H1 (cell line): Measurements from ENCODE around the gene GPATCH2. TPM values are rescaled to one million over a fixed set of nuclear protein-coding genes. Genes with fewer than 3 reads are reported as not detected.

Experiments
- CTCF ChIA-PET: fragments of 300-600 bp; sonication (Branson Sonifier 250); formaldehyde crosslinking; loops from one replicate; lab custom pipeline; 2021; ENCODE audit not compliant: partially characterized antibody; lab: Charles Lee
- POLR2A ChIA-PET: fragments of 300-600 bp; sonication (Branson Sonifier 250); formaldehyde crosslinking; loops from one replicate; lab custom pipeline; 2021; ENCODE audit warnings: inconsistent platforms; ENCODE audit not compliant: partially characterized antibody; lab: Charles Lee
- DNase-seq, 2 experiments: peaks; one replicate each; pipeline versions ENCODE4 v3.0.0 to v3.0.0-alpha.2; 2010 to 2022; ENCODE audit warnings: low spot score in 2 of 2, low read depth in 1 of 2, mixed read lengths in 1 of 2
- FAIRE-seq: peaks from 2 replicates; lab custom pipeline; 2011; peaks lifted over from hg19 to GRCh38; lab: Jason Lieb, UNC
- H2AFZ ChIP-seq: 2 replicates; pipeline ENCODE4 v1.8.1; 2012; ENCODE audit warnings: low read length, inconsistent platforms
- H2AK5ac ChIP-seq: 2 replicates; pipeline ENCODE4 v1.6.1; 2013; ENCODE audit warnings: low read depth, low read length
- H2BK120ac ChIP-seq: replicated peaks from 2 replicates; pipeline ENCODE3; 2013; ENCODE audit warnings: low read depth, low read length, inconsistent platforms
- H2BK12ac ChIP-seq: 2 replicates; pipeline ENCODE4 v1.6.1; 2013; ENCODE audit warnings: low read depth, low read length
- H2BK15ac ChIP-seq: 2 replicates; pipeline ENCODE4 v1.6.1; 2013; ENCODE audit warnings: low read length
- H2BK20ac ChIP-seq: 2 replicates; pipeline ENCODE4 v1.6.1; 2013; ENCODE audit warnings: low read length
- H2BK5ac ChIP-seq: 2 replicates; pipeline ENCODE4 v1.6.1; 2013; ENCODE audit warnings: low read depth, low read length
- H3K14ac ChIP-seq: 2 replicates; pipeline ENCODE4 v1.6.1; 2013; ENCODE audit warnings: inconsistent platforms; ENCODE audit not compliant: insufficient read length
- H3K18ac ChIP-seq: 2 replicates; pipeline ENCODE4 v1.6.1; 2013; ENCODE audit warnings: low read length; ENCODE audit errors: extremely low read depth
- H3K23ac ChIP-seq: 2 replicates; pipeline ENCODE4 v1.6.1; 2013; ENCODE audit warnings: inconsistent platforms; ENCODE audit not compliant: insufficient read length
- H3K23me2 ChIP-seq: 2 replicates; pipeline ENCODE4 v1.6.1; 2013; ENCODE audit warnings: low read depth, low read length
- H3K27ac ChIP-seq: 2 replicates; pipeline ENCODE4 v1.6.1; 2011; ENCODE audit warnings: low read depth, low read length, inconsistent platforms
- H3K27me3 ChIP-seq, 4 experiments: replicated peaks in 1 of 4; 1 replicate in 1 of 4; 2 replicates in 3 of 4; pipeline versions ENCODE4 v1.6.1 to v1.8.1; 2011 to 2013; ENCODE audit warnings: low read length in 3 of 4, mild to moderate bottlenecking in 3 of 4, inconsistent platforms in 2 of 4, mixed read lengths in 2 of 4, moderate library complexity in 1 of 4; ENCODE audit not compliant: control insufficient read depth in 3 of 4, insufficient read depth in 3 of 4; ENCODE audit errors: extremely low read depth in 1 of 4
- H3K36me3 ChIP-seq, 4 experiments: 2 replicates each; pipeline versions ENCODE4 v1.6.1 to v1.8.1; 2011 to 2013; ENCODE audit warnings: mild to moderate bottlenecking in 4 of 4, low read length in 3 of 4, moderate library complexity in 2 of 4, control low read depth in 1 of 4, inconsistent platforms in 1 of 4; ENCODE audit not compliant: insufficient read depth in 4 of 4, control insufficient read depth in 2 of 4
- H3K4ac ChIP-seq: replicated peaks from 2 replicates; pipeline ENCODE3; 2013; ENCODE audit warnings: low read length, low read depth, mixed read lengths, inconsistent platforms; ENCODE audit not compliant: insufficient read length
- H3K4me1 ChIP-seq, 4 experiments: replicated peaks in 1 of 4; 1 replicate in 1 of 4; 2 replicates in 3 of 4; pipeline versions ENCODE4 v1.6.1 to v1.8.1; 2011 to 2013; ENCODE audit warnings: low read length in 3 of 4, inconsistent platforms in 2 of 4, mixed read lengths in 1 of 4; ENCODE audit not compliant: insufficient read depth in 4 of 4, control insufficient read depth in 3 of 4
- H3K4me2 ChIP-seq, 2 experiments: 2 replicates each; pipeline versions ENCODE4 v1.6.1 to v1.8.1; 2011 to 2013; ENCODE audit warnings: low read depth in 2 of 2, low read length in 2 of 2, control low read depth in 1 of 2, inconsistent platforms in 1 of 2, mild to moderate bottlenecking in 1 of 2; ENCODE audit not compliant: insufficient read depth in 1 of 2
- H3K4me3 ChIP-seq, 4 experiments: fragments of 200-600, 300-600 bp in 1 of 4; sonication (generic), shearing (Covaris generic), sonication (Bioruptor Twin) in 1 of 4; 2 replicates each; pipeline versions ENCODE4 v1.5.1 to v1.8.1; 2011 to 2016; ENCODE audit warnings: low read length in 4 of 4, low read depth in 3 of 4, control low read depth in 2 of 4, inconsistent platforms in 2 of 4, mild to moderate bottlenecking in 2 of 4, mixed read lengths in 1 of 4, moderate library complexity in 1 of 4; ENCODE audit not compliant: insufficient read depth in 2 of 4; ENCODE audit errors: extremely low read depth in 1 of 4
- H3K56ac ChIP-seq: replicated peaks from 2 replicates; pipeline ENCODE3; 2013; ENCODE audit warnings: low read depth, mild to moderate bottlenecking, mixed read lengths, low read length, inconsistent platforms; ENCODE audit not compliant: insufficient read length
- H3K79me1 ChIP-seq: 2 replicates; pipeline ENCODE4 v1.6.1; 2013; ENCODE audit warnings: low read depth, low read length, control low read depth
- H3K79me2 ChIP-seq, 2 experiments: 2 replicates each; pipeline versions ENCODE4 v1.6.1 to v1.8.1; 2012 to 2013; ENCODE audit warnings: low read length in 2 of 2, mild to moderate bottlenecking in 2 of 2, inconsistent platforms in 1 of 2; ENCODE audit not compliant: insufficient read depth in 2 of 2, control insufficient read depth in 1 of 2
- H3K9ac ChIP-seq, 4 experiments: replicated peaks in 1 of 4; 1 replicate in 1 of 4; 2 replicates in 3 of 4; pipeline versions ENCODE4 v1.6.1 to v1.8.1; 2011 to 2013; ENCODE audit warnings: low read depth in 3 of 4, low read length in 3 of 4, control low read depth in 2 of 4, mild to moderate bottlenecking in 2 of 4, moderate library complexity in 2 of 4, inconsistent platforms in 1 of 4; ENCODE audit errors: extremely low read depth in 1 of 4
- H3K9me3 ChIP-seq, 2 experiments: 2 replicates each; pipeline versions ENCODE4 v1.6.1 to v1.8.1; 2012 to 2013; ENCODE audit warnings: mild to moderate bottlenecking in 2 of 2, moderate library complexity in 2 of 2, control low read depth in 1 of 2, inconsistent platforms in 1 of 2, low read depth in 1 of 2, low read length in 1 of 2, mixed read lengths in 1 of 2; ENCODE audit not compliant: insufficient read depth in 2 of 2
- H4K20me1 ChIP-seq, 2 experiments: replicated peaks in 1 of 2; 2 replicates each; pipeline versions ENCODE3 to v1.8.1; 2011 to 2013; ENCODE audit warnings: inconsistent platforms in 2 of 2, low read length in 2 of 2, mild to moderate bottlenecking in 1 of 2; ENCODE audit not compliant: insufficient read depth in 2 of 2, control insufficient read depth in 1 of 2
- H4K5ac ChIP-seq: 2 replicates; pipeline ENCODE4 v1.6.1; 2013; ENCODE audit warnings: low read length, low read depth, mixed read lengths, inconsistent platforms; ENCODE audit not compliant: insufficient read length
- H4K8ac ChIP-seq: 2 replicates; pipeline ENCODE4 v1.8.0; 2013; ENCODE audit warnings: mild to moderate bottlenecking, moderate library complexity, low read length, inconsistent platforms; ENCODE audit not compliant: insufficient read depth; ENCODE audit errors: extremely low read depth
- H4K91ac ChIP-seq: replicated peaks from 2 replicates; pipeline ENCODE3; 2013; ENCODE audit warnings: low read length, mixed read lengths, inconsistent platforms; ENCODE audit not compliant: insufficient read length
- JUND ChIP-seq: IDR thresholded peaks from 2 replicates; pipeline ENCODE4 v1.6.1; 2011; ENCODE audit warnings: mild to moderate bottlenecking, improper control_type of control experiment, low read length
- MAFK ChIP-seq: IDR thresholded peaks from 2 replicates; pipeline ENCODE4 v1.6.1; 2012; ENCODE audit warnings: low read depth, mild to moderate bottlenecking, improper control_type of control experiment, low read length
- NANOG ChIP-seq: IDR thresholded peaks from 2 replicates; pipeline ENCODE4 v1.6.1; 2011; ENCODE audit warnings: low read length, low read depth, mild to moderate bottlenecking, inconsistent platforms; ENCODE audit not compliant: insufficient read depth, poor library complexity, severe bottlenecking
- NRF1 ChIP-seq: IDR thresholded peaks from 2 replicates; pipeline ENCODE4 v1.6.1; 2011; ENCODE audit warnings: mild to moderate bottlenecking, low read depth, low read length, improper control_type of control experiment
- SIN3A ChIP-seq, 2 experiments: IDR thresholded peaks in 1 of 2; conservative IDR thresholded peaks in 1 of 2; 2 replicates each; pipeline ENCODE4 v1.6.1; 2011 to 2012; ENCODE audit warnings: low read length in 2 of 2, improper control_type of control experiment in 1 of 2, low read depth in 1 of 2, mild to moderate bottlenecking in 1 of 2
- SRF ChIP-seq: IDR thresholded peaks from 2 replicates; pipeline ENCODE4 v1.6.1; 2011; ENCODE audit warnings: mild to moderate bottlenecking, low read depth, low read length, moderate library complexity
- SUZ12 ChIP-seq: fragments of 200-600 bp; sonication (generic); IDR thresholded peaks from 2 replicates; pipeline ENCODE4 v1.6.1; 2012; ENCODE audit warnings: mild to moderate bottlenecking, inconsistent platforms, low read length, moderate library complexity, mixed read lengths
- TAF1 ChIP-seq: IDR thresholded peaks from 2 replicates; pipeline ENCODE4 v1.6.1; 2011; ENCODE audit warnings: mild to moderate bottlenecking, low read depth, low read length
- TAF7 ChIP-seq: optimal IDR thresholded peaks from 2 replicates; pipeline ENCODE3; 2011; ENCODE audit warnings: low read depth, mild to moderate bottlenecking, inconsistent platforms, low read length, moderate library complexity, borderline replicate concordance
- TBP ChIP-seq: IDR thresholded peaks from 2 replicates; pipeline ENCODE4 v1.6.1; 2011; ENCODE audit warnings: low read depth, low read length, improper control_type of control experiment
- WGBS, 2 experiments: shearing (Covaris generic) in 1 of 2; methylation state at CpG; one replicate each; pipeline versions ENCODE4 v1.1.6 to v1.1.7; 2013 to 2015; ENCODE audit warnings: low lambda C conversion rate in 2 of 2, mixed read lengths in 2 of 2, inconsistent platforms in 1 of 2, low coverage in 1 of 2, missing lambda C conversion rate in 1 of 2; ENCODE audit not compliant: insufficient replicate concordance in 2 of 2, insufficient coverage in 1 of 2, insufficient read length in 1 of 2; ENCODE audit errors: extremely low coverage in 1 of 2, missing lambda C conversion rate in 1 of 2; 5-methylcytosine and 5-hydroxymethylcytosine counted together
- polyA plus RNA-seq, 7 experiments: library from polyadenylated mRNA; depleted of rRNA in 3 of 7; stranded (reverse) in 5 of 7; unstranded in 2 of 7; fragments of >200 nt in 5 of 7; fragments of 200-250 nt in 2 of 7; gene quantifications; 1 replicate in 5 of 7; 2 replicates in 1 of 7; 4 replicates in 1 of 7; pipeline versions ENCODE4 v1.2.1 to v1.2.3, GENCODE V29; 2011 to 2013; ENCODE audit warnings: missing spikeins in 2 of 7, mixed read lengths in 2 of 7
- total RNA-seq: library from RNA; stranded (reverse); fragmentation: NEBNext Ultra II Directional; extraction: Animal tissue kit (Norgen Biotek cat#: 25700); gene quantifications from 2 replicates; pipeline ENCODE4 v1.2.1, GENCODE V29; 2021
- TF ChIP-seq, protein P1 (sequence below), 3 experiments: IDR thresholded peaks; 1 replicate in 2 of 3; 2 replicates in 1 of 3; pipeline versions ENCODE4 v1.5.1 to v1.6.1; 2011; ENCODE audit warnings: low read length in 3 of 3, mild to moderate bottlenecking in 3 of 3, inconsistent platforms in 2 of 3, low read depth in 1 of 3, moderate library complexity in 1 of 3; ENCODE audit not compliant: insufficient read depth in 1 of 3; ENCODE audit errors: control extremely low read depth in 1 of 3

The GPATCH2 gene
- total and polyA plus RNA-seq, 2 of the 8 experiments (the other 6 are each of a cell fraction or from before 2014, with no cell fraction given) = 3.9 to 13.1 TPM

DNA sequence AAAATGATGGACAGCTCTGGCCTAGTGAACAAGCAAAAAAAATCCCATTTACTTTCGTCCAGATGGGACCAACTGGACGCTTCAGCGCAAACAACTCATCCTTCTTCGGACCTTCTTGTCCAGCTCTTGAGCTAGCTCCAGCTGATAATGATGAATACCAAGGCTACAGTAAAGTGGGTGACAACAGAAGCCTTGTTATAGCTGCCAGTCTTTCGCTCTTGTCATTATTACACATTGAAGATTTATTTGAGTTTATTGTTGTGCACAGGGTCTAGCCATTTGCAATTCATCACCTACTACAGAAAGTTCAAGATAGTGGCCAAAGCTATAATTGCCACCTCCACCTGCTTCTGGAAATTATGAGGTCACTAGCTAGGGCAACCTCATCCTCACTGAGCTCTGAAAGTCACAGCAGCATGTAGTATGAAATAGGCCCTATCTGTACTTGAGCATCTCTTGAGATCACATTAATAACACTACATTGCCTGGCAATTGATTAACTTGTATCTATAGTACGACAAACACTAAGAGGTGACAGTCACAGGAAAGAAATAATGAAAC is 76.9 kb downstream of the GPATCH2 start:
- peaks cover 0 to 5% (median 2%) of the 10 kb centered on the region in 4 experiments; a peak in 2 of 7 replicates for H3K4me1 ChIP-seq
- H3K79me1 ChIP-seq = no peaks in the 10 kb centered on the region
- H2BK12ac ChIP-seq = no peak overlapping the region
- no peak overlapping the region for H4K91ac ChIP-seq
- no peaks in the 10 kb centered on the region for H3K27me3 ChIP-seq
- 98% methylated on average over 6 of the region's 6 CpGs; no CpG with 5 or more reads in 1 of the 2 experiments for WGBS, 2 experiments
- no peak overlapping the region for H2BK120ac ChIP-seq
- H2AFZ ChIP-seq = no peak overlapping the region
- H4K5ac ChIP-seq = no peak overlapping the region
- ChIA-PET CTCF (interaction anchor here (1.7 kb wide), 1 partner anchor 10 kb away, joined by 3 read pairs; no protein-coding TSS in a partner anchor), POLR2A (no interaction called here)
- H3K36me3 ChIP-seq = no peaks in the 10 kb centered on the region
- H2BK15ac ChIP-seq = no peak overlapping the region
- H3K56ac ChIP-seq = no peak overlapping the region
- FAIRE-seq (no peak), DNase-seq (no peak)
- H3K4me2 ChIP-seq = no peak overlapping the region
- H4K8ac ChIP-seq = no peak overlapping the region
- H2BK20ac ChIP-seq = no peak overlapping the region
- no peaks in the 10 kb centered on the region for H4K20me1 ChIP-seq
- H3K4ac ChIP-seq = no peak overlapping the region
- no peaks in the 10 kb centered on the region for H3K23me2 ChIP-seq
- no peak overlapping the region for H2BK5ac ChIP-seq
- H3K79me2 ChIP-seq = no peaks in the 10 kb centered on the region
- no peak overlapping the region for H3K4me3 ChIP-seq
- H3K14ac ChIP-seq = no peak overlapping the region
- H3K9ac ChIP-seq = no peak overlapping the region
- no peak overlapping the region for H2AK5ac ChIP-seq
- H3K9me3 ChIP-seq = no peaks in the 10 kb centered on the region
- no peak overlapping the region for H3K23ac ChIP-seq
- H3K27ac ChIP-seq = no peak overlapping the region
- no peak overlapping the region for H3K18ac ChIP-seq
- TF ChIP-seq TAF1 (no peak), TBP (no peak), TAF7 (no peak), JUND (no peak), SRF (no peak), NANOG (no peak), SIN3A (conservative IDR thresholded peaks at IDR 0.05 in 1 of 2, IDR thresholded peaks at IDR 0.05 in 1 of 2; ENCODE audit: low read depth in 1 of 2, low read length in 2 of 2) (no peak), SUZ12 (no peak), NRF1 (no peak), MAFK (no peak)
- TF ChIP-seq, protein P1, sequence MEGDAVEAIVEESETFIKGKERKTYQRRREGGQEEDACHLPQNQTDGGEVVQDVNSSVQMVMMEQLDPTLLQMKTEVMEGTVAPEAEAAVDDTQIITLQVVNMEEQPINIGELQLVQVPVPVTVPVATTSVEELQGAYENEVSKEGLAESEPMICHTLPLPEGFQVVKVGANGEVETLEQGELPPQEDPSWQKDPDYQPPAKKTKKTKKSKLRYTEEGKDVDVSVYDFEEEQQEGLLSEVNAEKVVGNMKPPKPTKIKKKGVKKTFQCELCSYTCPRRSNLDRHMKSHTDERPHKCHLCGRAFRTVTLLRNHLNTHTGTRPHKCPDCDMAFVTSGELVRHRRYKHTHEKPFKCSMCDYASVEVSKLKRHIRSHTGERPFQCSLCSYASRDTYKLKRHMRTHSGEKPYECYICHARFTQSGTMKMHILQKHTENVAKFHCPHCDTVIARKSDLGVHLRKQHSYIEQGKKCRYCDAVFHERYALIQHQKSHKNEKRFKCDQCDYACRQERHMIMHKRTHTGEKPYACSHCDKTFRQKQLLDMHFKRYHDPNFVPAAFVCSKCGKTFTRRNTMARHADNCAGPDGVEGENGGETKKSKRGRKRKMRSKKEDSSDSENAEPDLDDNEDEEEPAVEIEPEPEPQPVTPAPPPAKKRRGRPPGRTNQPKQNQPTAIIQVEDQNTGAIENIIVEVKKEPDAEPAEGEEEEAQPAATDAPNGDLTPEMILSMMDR (IDR thresholded peaks at IDR 0.05; ENCODE audit: control extremely low read depth in 1 of 3, insufficient read depth in 1 of 3, low read depth in 1 of 3, low read length in 3 of 3) = no peak
